Upper lobe of right lung (tissue), 1 donor: ENCODE results near the gene AGTR1. TPM values are rescaled to one million over a fixed set of nuclear protein-coding genes. Genes with fewer than 3 reads are reported as not detected.

Source experiments
- ATAC-seq: fragments of 200-7000 bp; cut with Tn5 transposase; one replicate; pipeline ENCODE4 v1.9.1; 2020; ENCODE audit warnings: mild to moderate bottlenecking, moderate library complexity
- DNase-seq: peaks from one replicate; pipeline ENCODE4 v3.0.0-alpha.2; 2020
- H3K27ac ChIP-seq: fragments of 200-600 bp; one replicate; pipeline ENCODE4 v1.8.0; 2022
- H3K27me3 ChIP-seq: fragments of 200-600 bp; one replicate; pipeline ENCODE4 v1.8.0; 2022; ENCODE audit warnings: mild to moderate bottlenecking
- H3K36me3 ChIP-seq: fragments of 200-600 bp; one replicate; pipeline ENCODE4 v1.8.0; 2022
- H3K4me1 ChIP-seq: fragments of 200-600 bp; one replicate; pipeline ENCODE4 v1.8.0; 2022
- H3K4me3 ChIP-seq: fragments of 200-600 bp; one replicate; pipeline ENCODE4 v1.8.0; 2022; ENCODE audit warnings: mild to moderate bottlenecking
- H3K9me3 ChIP-seq: fragments of 200-600 bp; one replicate; pipeline ENCODE4 v1.8.0; 2022
- CTCF ChIP-seq: fragments of 200-600 bp; IDR thresholded peaks from one replicate; pipeline ENCODE4 v1.8.0; 2022; ENCODE audit warnings: antibody characterized with exemption
- intact Hi-C: fragments of 100-400 bp; cut with DNase I; formaldehyde crosslinking; loops from one replicate; pipeline ENCODE4 v1.11.0; 2022
- total RNA-seq: library from RNA; stranded (reverse); fragmentation: NEBNext Ultra II Directional; extraction: Animal tissue kit (Norgen Biotek cat#: 25700); gene quantifications from one replicate; pipeline ENCODE4 v1.2.1, GENCODE V29; 2021
- donor health status: DM: no; HTN: yes; CAD: no; lungs with severe emphysema.

Gene AGTR1
- total RNA-seq, 1 donor from 2014 or later: 7.8 TPM

GRCh38 chr3:148735597-148735996, 37.9 kb downstream of the AGTR1 start:
- no peak overlapping the region for H3K4me3 ChIP-seq
- intact Hi-C loops: no loop called here
- no peaks in the 10 kb centered on the region for H3K36me3 ChIP-seq
- no peak for TF ChIP-seq CTCF
- H3K27ac ChIP-seq: no peak overlapping the region
- DNase-seq (no peak), ATAC-seq (no peak)
- no peaks in the 10 kb centered on the region for H3K4me1 ChIP-seq
- no peaks in the 10 kb centered on the region for H3K9me3 ChIP-seq
- no peaks in the 10 kb centered on the region for H3K27me3 ChIP-seq

GRCh38 chr3:148736086-148736485, 38.4 kb downstream of the AGTR1 start:
- no peak for TF ChIP-seq CTCF
- H3K36me3 ChIP-seq: no peaks in the 10 kb centered on the region
- H3K4me1 ChIP-seq: no peaks in the 10 kb centered on the region
- H3K4me3 ChIP-seq: no peak overlapping the region
- no peak overlapping the region for H3K27ac ChIP-seq
- H3K27me3 ChIP-seq: no peaks in the 10 kb centered on the region
- H3K9me3 ChIP-seq: no peaks in the 10 kb centered on the region
- ATAC-seq: no peak
- intact Hi-C loops: no loop called here
- no peak for DNase-seq

- Histone ChIP-seq H3K27ac (no peak overlapping the region), H3K4me3 (no peak overlapping the region), H3K4me1 (no peaks in the 10 kb centered on the region), H3K36me3 (no peaks in the 10 kb centered on the region), H3K27me3 (no peaks in the 10 kb centered on the region), H3K9me3 (no peaks in the 10 kb centered on the region)
- intact Hi-C loops: no loop called here
- TF ChIP-seq CTCF: no peak
- ATAC-seq (no peak), DNase-seq (no peak)
These were observed 39.4 kb downstream of the AGTR1 start for GRCh38 chr3:148737104-148737530.

DNA sequence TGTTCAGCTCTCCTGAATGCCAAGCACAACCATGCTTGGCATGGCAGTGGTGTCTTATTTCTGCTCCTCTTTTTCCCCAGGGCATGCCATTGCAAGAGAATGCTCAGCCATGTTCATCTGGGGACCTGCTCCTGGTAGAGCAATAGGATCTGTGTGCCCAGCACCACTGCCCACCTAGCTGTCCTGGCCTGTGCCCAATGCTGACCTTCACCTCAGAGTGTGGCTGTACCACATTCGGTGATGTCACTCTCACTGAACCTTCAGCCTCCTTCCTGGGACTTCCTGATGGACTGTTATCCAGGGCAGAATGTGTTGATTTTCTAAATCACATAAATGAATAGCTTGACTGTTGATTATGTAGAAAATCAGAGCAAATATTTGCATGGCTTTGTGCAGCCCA, 42.0 kb downstream of the AGTR1 start:
- TF ChIP-seq CTCF: no peak
- Histone ChIP-seq H3K9me3 (no peaks in the 10 kb centered on the region), H3K36me3 (no peaks in the 10 kb centered on the region), H3K4me3 (no peak overlapping the region), H3K27ac (no peak overlapping the region), H3K4me1 (no peaks in the 10 kb centered on the region), H3K27me3 (no peaks in the 10 kb centered on the region)
- no peak for DNase-seq
- intact Hi-C loops: no loop called here
- ATAC-seq: no peak

GRCh38 chr3:148740291-148740690, 42.6 kb downstream of the AGTR1 start:
- no peak for TF ChIP-seq CTCF
- no peak for DNase-seq
- Histone ChIP-seq H3K4me3 (no peak overlapping the region), H3K27me3 (no peaks in the 10 kb centered on the region), H3K9me3 (no peaks in the 10 kb centered on the region), H3K27ac (no peak overlapping the region), H3K36me3 (no peaks in the 10 kb centered on the region), H3K4me1 (no peaks in the 10 kb centered on the region)
- intact Hi-C loops: no loop called here
- no peak for ATAC-seq

DNA sequence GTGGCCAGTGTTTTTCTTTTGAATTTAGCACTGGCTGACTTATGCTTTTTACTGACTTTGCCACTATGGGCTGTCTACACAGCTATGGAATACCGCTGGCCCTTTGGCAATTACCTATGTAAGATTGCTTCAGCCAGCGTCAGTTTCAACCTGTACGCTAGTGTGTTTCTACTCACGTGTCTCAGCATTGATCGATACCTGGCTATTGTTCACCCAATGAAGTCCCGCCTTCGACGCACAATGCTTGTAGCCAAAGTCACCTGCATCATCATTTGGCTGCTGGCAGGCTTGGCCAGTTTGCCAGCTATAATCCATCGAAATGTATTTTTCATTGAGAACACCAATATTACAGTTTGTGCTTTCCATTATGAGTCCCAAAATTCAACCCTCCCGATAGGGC, 43.5 kb downstream of the AGTR1 start:
- H3K27me3 ChIP-seq: no peaks in the 10 kb centered on the region
- H3K4me1 ChIP-seq: no peaks in the 10 kb centered on the region
- ATAC-seq (no peak), DNase-seq (no peak)
- no peaks in the 10 kb centered on the region for H3K9me3 ChIP-seq
- no peak overlapping the region for H3K27ac ChIP-seq
- H3K36me3 ChIP-seq: no peaks in the 10 kb centered on the region
- no peak for TF ChIP-seq CTCF
- intact Hi-C loops: no loop called here
- H3K4me3 ChIP-seq: no peak overlapping the region
